Activated CD4-positive, alpha-beta memory T cell treated with anti-CD3 and anti-CD28 coated beads, Interleukin-2, amount 10 ng/mL, durations not matched to agents 7 days and 5 days (primary cell): ENCODE results near the gene ENOX2. TPM values are rescaled to one million over a fixed set of nuclear protein-coding genes. Genes with fewer than 3 reads are reported as not detected.

ENCODE experiments used
- CTCF ChIA-PET: fragments of 350-600 bp; sonication (Branson Sonifier 250); formaldehyde crosslinking; loops from one replicate; lab custom pipeline; 2021; ENCODE audit warnings: antibody characterized with exemption, inconsistent platforms; lab: Charles Lee
- POLR2A ChIA-PET: fragments of 350-600 bp; sonication (Branson Sonifier 250); formaldehyde crosslinking; loops from one replicate; lab custom pipeline; 2021; ENCODE audit warnings: antibody characterized with exemption; lab: Charles Lee
- DNase-seq: peaks from one replicate; pipeline ENCODE4 v3.0.0-alpha.2; 2020
- H3K27ac Mint-ChIP-seq: one replicate; pipeline ENCODE4 v1.8.0; 2021; ENCODE audit warnings: mild to moderate bottlenecking, mixed read lengths
- H3K27me3 Mint-ChIP-seq: one replicate; pipeline ENCODE4 v1.8.0; 2021; ENCODE audit warnings: mixed read lengths
- H3K36me3 Mint-ChIP-seq: one replicate; pipeline ENCODE4 v1.8.0; 2021; ENCODE audit warnings: low read depth, mixed read lengths
- H3K4me1 Mint-ChIP-seq: one replicate; pipeline ENCODE4 v1.8.0; 2021; ENCODE audit warnings: mixed read lengths
- H3K4me3 Mint-ChIP-seq: one replicate; pipeline ENCODE4 v1.8.0; 2021; ENCODE audit warnings: mild to moderate bottlenecking, mixed read lengths
- H3K9me3 Mint-ChIP-seq: one replicate; pipeline ENCODE4 v1.8.0; 2021; ENCODE audit warnings: mixed read lengths
- total RNA-seq, 2 experiments: library from RNA; stranded (reverse); gene quantifications; one replicate each; pipeline ENCODE4 v1.2.3, GENCODE V29; 2021

ENOX2 gene
- total RNA-seq, 2 experiments from 2014 or later, result 10.3 to 13.4 TPM

GRCh38 chrX:130874751-130875150 is 28.3 kb downstream of the ENOX2 start:
- H3K4me3 Mint-ChIP-seq, result no peak overlapping the region
- peaks cover 3% of the 10 kb centered on the region for H3K9me3 Mint-ChIP-seq
- H3K36me3 Mint-ChIP-seq, result no peaks in the 10 kb centered on the region
- ChIA-PET CTCF (no interaction called here), POLR2A (no interaction called here)
- no peaks in the 10 kb centered on the region for H3K4me1 Mint-ChIP-seq
- no peaks in the 10 kb centered on the region for H3K27me3 Mint-ChIP-seq
- DNase-seq, result no peak
- no peak overlapping the region for H3K27ac Mint-ChIP-seq

- CTCF ChIA-PET, result no interaction called here
- Mint-ChIP-seq H3K4me1 (no peaks in the 10 kb centered on the region), H3K4me3 (no peak overlapping the region), H3K27ac (no peak overlapping the region), H3K9me3 (peaks cover 2% of the 10 kb centered on the region), H3K36me3 (no peaks in the 10 kb centered on the region), H3K27me3 (no peaks in the 10 kb centered on the region)
- DNase-seq, result no peak
- POLR2A ChIA-PET, result no interaction called here
These were observed 33.8 kb downstream of the ENOX2 start for GRCh38 chrX:130869239-130869638.

- Mint-ChIP-seq H3K4me3 (no peak overlapping the region), H3K9me3 (no peaks in the 10 kb centered on the region), H3K27ac (no peak overlapping the region), H3K36me3 (no peaks in the 10 kb centered on the region), H3K27me3 (no peaks in the 10 kb centered on the region), H3K4me1 (peaks cover 6% of the 10 kb centered on the region)
- no peak for DNase-seq
- ChIA-PET CTCF (no interaction called here), POLR2A (no interaction called here)
These were observed 41.5 kb downstream of the ENOX2 start for GRCh38 chrX:130861462-130861861.

GRCh38 chrX:130857207-130857606 is 45.8 kb downstream of the ENOX2 start:
- CTCF ChIA-PET, result no interaction called here
- no peaks in the 10 kb centered on the region for H3K27me3 Mint-ChIP-seq

GRCh38 chrX:130851569-130851968 is 51.4 kb downstream of the ENOX2 start:
- Mint-ChIP-seq H3K9me3 (no peaks in the 10 kb centered on the region), H3K4me3 (no peak overlapping the region), H3K27me3 (no peaks in the 10 kb centered on the region), H3K4me1 (peaks cover 11% of the 10 kb centered on the region), H3K27ac (no peak overlapping the region), H3K36me3 (peaks cover 4% of the 10 kb centered on the region)
- DNase-seq, result no peak
- ChIA-PET CTCF (no interaction called here), POLR2A (no interaction called here)

More at GRCh38 chrX:130857207-130857606, 45.8 kb downstream of the ENOX2 start:
- no peak overlapping the region for H3K4me3 Mint-ChIP-seq
- H3K4me1 Mint-ChIP-seq, result peaks cover 6% of the 10 kb centered on the region
- no peak for DNase-seq
- H3K9me3 Mint-ChIP-seq, result no peaks in the 10 kb centered on the region
- no peak overlapping the region for H3K27ac Mint-ChIP-seq
- H3K36me3 Mint-ChIP-seq, result peaks cover 4% of the 10 kb centered on the region
- POLR2A ChIA-PET, result no interaction called here

GRCh38 chrX:130848763-130849162 is 54.2 kb downstream of the ENOX2 start:
- H3K36me3 Mint-ChIP-seq, result no peaks in the 10 kb centered on the region
- H3K9me3 Mint-ChIP-seq, result no peaks in the 10 kb centered on the region
- no peak overlapping the region for H3K27ac Mint-ChIP-seq
- H3K4me1 Mint-ChIP-seq, result peaks cover 11% of the 10 kb centered on the region
- DNase-seq, result no peak
- H3K27me3 Mint-ChIP-seq, result no peaks in the 10 kb centered on the region
- no peak overlapping the region for H3K4me3 Mint-ChIP-seq
- ChIA-PET POLR2A (no interaction called here), CTCF (no interaction called here)

GRCh38 chrX:130846746-130847145 is 56.3 kb downstream of the ENOX2 start:
- ChIA-PET CTCF (no interaction called here), POLR2A (no interaction called here)
- peaks cover 11% of the 10 kb centered on the region for H3K4me1 Mint-ChIP-seq
- H3K27me3 Mint-ChIP-seq, result no peaks in the 10 kb centered on the region
- DNase-seq, result no peak
- no peak overlapping the region for H3K27ac Mint-ChIP-seq
- no peaks in the 10 kb centered on the region for H3K36me3 Mint-ChIP-seq
- no peaks in the 10 kb centered on the region for H3K9me3 Mint-ChIP-seq
- H3K4me3 Mint-ChIP-seq, result no peak overlapping the region

- H3K9me3 Mint-ChIP-seq, result no peaks in the 10 kb centered on the region
- POLR2A ChIA-PET, result no interaction called here
- CTCF ChIA-PET, result no interaction called here
- no peak for DNase-seq
- no peak overlapping the region for H3K27ac Mint-ChIP-seq
- no peaks in the 10 kb centered on the region for H3K27me3 Mint-ChIP-seq
- H3K4me3 Mint-ChIP-seq, result no peak overlapping the region
- H3K36me3 Mint-ChIP-seq, result no peaks in the 10 kb centered on the region
- no peaks in the 10 kb centered on the region for H3K4me1 Mint-ChIP-seq
These were observed 61.2 kb downstream of the ENOX2 start for GRCh38 chrX:130841776-130842175.

- Mint-ChIP-seq H3K36me3 (no peaks in the 10 kb centered on the region), H3K27ac (no peak overlapping the region), H3K27me3 (no peaks in the 10 kb centered on the region), H3K4me3 (no peak overlapping the region), H3K4me1 (no peaks in the 10 kb centered on the region), H3K9me3 (no peaks in the 10 kb centered on the region)
- ChIA-PET CTCF (no interaction called here), POLR2A (no interaction called here)
- no peak for DNase-seq
These were observed 62.7 kb downstream of the ENOX2 start for GRCh38 chrX:130840345-130840744.

- no peaks in the 10 kb centered on the region for H3K27me3 Mint-ChIP-seq
- no peaks in the 10 kb centered on the region for H3K9me3 Mint-ChIP-seq
- H3K4me3 Mint-ChIP-seq, result no peak overlapping the region
- no peaks in the 10 kb centered on the region for H3K4me1 Mint-ChIP-seq
- CTCF ChIA-PET, result no interaction called here
- POLR2A ChIA-PET, result no interaction called here
- no peaks in the 10 kb centered on the region for H3K36me3 Mint-ChIP-seq
- no peak for DNase-seq
- H3K27ac Mint-ChIP-seq, result no peak overlapping the region
These were observed 66.6 kb downstream of the ENOX2 start for GRCh38 chrX:130836447-130836846.

- H3K4me1 Mint-ChIP-seq, result no peaks in the 10 kb centered on the region
- H3K4me3 Mint-ChIP-seq, result no peak overlapping the region
- POLR2A ChIA-PET, result no interaction called here
- DNase-seq, result no peak
- H3K27me3 Mint-ChIP-seq, result no peaks in the 10 kb centered on the region
- H3K36me3 Mint-ChIP-seq, result no peaks in the 10 kb centered on the region
- H3K9me3 Mint-ChIP-seq, result no peaks in the 10 kb centered on the region
- CTCF ChIA-PET, result no interaction called here
- H3K27ac Mint-ChIP-seq, result no peak overlapping the region
These were observed 68.2 kb downstream of the ENOX2 start for GRCh38 chrX:130834830-130835229.

- Mint-ChIP-seq H3K36me3 (no peaks in the 10 kb centered on the region), H3K27me3 (no peaks in the 10 kb centered on the region), H3K4me1 (no peaks in the 10 kb centered on the region), H3K9me3 (no peaks in the 10 kb centered on the region), H3K27ac (no peak overlapping the region), H3K4me3 (no peak overlapping the region)
- POLR2A ChIA-PET, result no interaction called here
- no peak for DNase-seq
- CTCF ChIA-PET, result no interaction called here
These were observed 68.9 kb downstream of the ENOX2 start for GRCh38 chrX:130834149-130834548.

- no peaks in the 10 kb centered on the region for H3K27me3 Mint-ChIP-seq
- H3K36me3 Mint-ChIP-seq, result no peaks in the 10 kb centered on the region
- no peak overlapping the region for H3K27ac Mint-ChIP-seq
- POLR2A ChIA-PET, result no interaction called here
- CTCF ChIA-PET, result no interaction called here
- DNase-seq, result no peak
- no peak overlapping the region for H3K4me3 Mint-ChIP-seq
- no peaks in the 10 kb centered on the region for H3K9me3 Mint-ChIP-seq
- no peaks in the 10 kb centered on the region for H3K4me1 Mint-ChIP-seq
These were observed 71.7 kb downstream of the ENOX2 start for GRCh38 chrX:130831347-130831722.

- ChIA-PET CTCF (no interaction called here), POLR2A (no interaction called here)
- no peak for DNase-seq
- no peaks in the 10 kb centered on the region for H3K27me3 Mint-ChIP-seq
- no peaks in the 10 kb centered on the region for H3K36me3 Mint-ChIP-seq
- no peak overlapping the region for H3K27ac Mint-ChIP-seq
- no peaks in the 10 kb centered on the region for H3K4me1 Mint-ChIP-seq
- H3K9me3 Mint-ChIP-seq, result no peaks in the 10 kb centered on the region
- no peak overlapping the region for H3K4me3 Mint-ChIP-seq
These were observed 72.2 kb downstream of the ENOX2 start for GRCh38 chrX:130830599-130831346.
